Measurements from ENCODE around the gene ATP4A. TPM values are rescaled to one million over a fixed set of nuclear protein-coding genes. Genes with fewer than 3 reads are reported as not detected.

The ATP4A gene
- total RNA-seq, 3 donors from 2014 or later (not counting 1 experiment from before 2014, with no cell fraction given) = not detected

- no peaks in the 10 kb centered on the region for H3K9me3 ChIP-seq (ENCODE audit: control insufficient read depth, insufficient read depth, low read length)
- intact Hi-C loops (cut with micrococcal nuclease) = no loop called here
- TF ChIP-seq CTCF (IDR thresholded peaks at IDR 0.05) = no peak
- no peaks in the 10 kb centered on the region for H3K27me3 ChIP-seq (ENCODE audit: control insufficient read depth, insufficient read depth, low read length)
- no peaks in the 10 kb centered on the region for H3K36me3 Mint-ChIP-seq
- ATAC-seq (no peak), DNase-seq (no peak)
- peaks cover 0 to 1% of the 10 kb centered on the region in 2 donors for H3K9me3 Mint-ChIP-seq
- H3K27me3 Mint-ChIP-seq (ENCODE audit: low read depth in 2 of 2) = peaks cover 21 to 33% of the 10 kb centered on the region in 2 donors
- H3K4me3 ChIP-seq (ENCODE audit: low read length) = no peak overlapping the region
- no peak overlapping the region for H3K27ac Mint-ChIP-seq
- H3K4me1 Mint-ChIP-seq = no peaks in the 10 kb centered on the region
- no peak overlapping the region for H3K4me3 Mint-ChIP-seq
- no peaks in the 10 kb centered on the region for H3K36me3 ChIP-seq (ENCODE audit: control insufficient read depth, insufficient read depth, low read length)
- H3K4me1 ChIP-seq (ENCODE audit: control insufficient read depth, insufficient read depth, low read length) = no peaks in the 10 kb centered on the region
- WGBS (ENCODE audit: insufficient coverage) = 86% methylated on average over 1 of the region's 1 CpG
- H3K27ac ChIP-seq (ENCODE audit: low read length) = no peak overlapping the region
These were observed 19.3 kb upstream of the ATP4A start for GRCh38 chr19:35582760-35583159.

GRCh38 chr19:35578707-35579106 is 15.2 kb upstream of the ATP4A start:
- Histone ChIP-seq H3K4me1 (ENCODE audit: control insufficient read depth, insufficient read depth, low read length) (no peaks in the 10 kb centered on the region), H3K27ac (ENCODE audit: low read length) (no peak overlapping the region), H3K36me3 (ENCODE audit: control insufficient read depth, insufficient read depth, low read length) (no peaks in the 10 kb centered on the region), H3K9me3 (ENCODE audit: control insufficient read depth, insufficient read depth, low read length) (peaks cover 22% of the 10 kb centered on the region), H3K27me3 (ENCODE audit: control insufficient read depth, insufficient read depth, low read length) (no peaks in the 10 kb centered on the region), H3K4me3 (ENCODE audit: low read length) (no peak overlapping the region)
- no peak overlapping the region for H3K27ac Mint-ChIP-seq
- WGBS (ENCODE audit: insufficient coverage) = 84% methylated on average over 7 of the region's 7 CpGs
- DNase-seq = no peak
- TF ChIP-seq CTCF (IDR thresholded peaks at IDR 0.05) = no peak
- peaks cover 16% of the 10 kb centered on the region for H3K36me3 Mint-ChIP-seq
- H3K27me3 Mint-ChIP-seq (ENCODE audit: low read depth in 2 of 2) = peaks cover 11 to 18% of the 10 kb centered on the region in 2 donors
- no peak overlapping the region for H3K4me3 Mint-ChIP-seq
- peaks cover 10 to 19% of the 10 kb centered on the region in 2 donors for H3K9me3 Mint-ChIP-seq
- ATAC-seq = no peak
- H3K4me1 Mint-ChIP-seq = no peaks in the 10 kb centered on the region
- intact Hi-C loops (cut with micrococcal nuclease) = no loop called here

GRCh38 chr19:35577918-35578317 is 14.5 kb upstream of the ATP4A start:
- intact Hi-C loops (cut with micrococcal nuclease) = no loop called here
- 40% methylated on average over 1 of the region's 1 CpG for WGBS (ENCODE audit: insufficient coverage)
- no peaks in the 10 kb centered on the region for H3K4me1 Mint-ChIP-seq

More at GRCh38 chr19:35577918-35578317, 14.5 kb upstream of the ATP4A start:
- H3K27ac ChIP-seq (ENCODE audit: low read length) = no peak overlapping the region
- Mint-ChIP-seq H3K4me3 (no peak overlapping the region), H3K27ac (no peak overlapping the region), H3K9me3 (peaks cover 10 to 19% of the 10 kb centered on the region in 2 donors), H3K36me3 (peaks cover 16% of the 10 kb centered on the region), H3K27me3 (ENCODE audit: low read depth in 2 of 2) (peaks cover 13 to 16% of the 10 kb centered on the region in 2 donors)
- H3K36me3 ChIP-seq (ENCODE audit: control insufficient read depth, insufficient read depth, low read length) = no peaks in the 10 kb centered on the region
- TF ChIP-seq CTCF (IDR thresholded peaks at IDR 0.05) = no peak
- no peaks in the 10 kb centered on the region for H3K27me3 ChIP-seq (ENCODE audit: control insufficient read depth, insufficient read depth, low read length)
- H3K4me3 ChIP-seq (ENCODE audit: low read length) = no peak overlapping the region
- H3K9me3 ChIP-seq (ENCODE audit: control insufficient read depth, insufficient read depth, low read length) = peaks cover 22% of the 10 kb centered on the region
- no peak for DNase-seq
- no peaks in the 10 kb centered on the region for H3K4me1 ChIP-seq (ENCODE audit: control insufficient read depth, insufficient read depth, low read length)
- ATAC-seq = no peak
